Activated CD4-positive, alpha-beta T cell treated with anti-CD3 and anti-CD28 coated beads, Interleukin-2, amount 10 ng/mL, durations not matched to agents 24 days and 14 days (primary cell): ENCODE results near the gene AK2. TPM values are rescaled to one million over a fixed set of nuclear protein-coding genes. Genes with fewer than 3 reads are reported as not detected.
A peak's percentile ranks its signal among the peaks of the same experiment; 100 is the strongest.
"Not testable (repeated sequence)": the region's sequence is repeated elsewhere in the genome, so short reads cannot be mapped to it uniquely, and the experiment has no call there.

Experiments
- DNase-seq: peaks from one replicate; pipeline ENCODE4 v3.0.0; 2022
- H3K27ac Mint-ChIP-seq: one replicate; pipeline ENCODE4 v1.8.0; 2022; ENCODE audit warnings: mild to moderate bottlenecking, mixed read lengths
- H3K27me3 Mint-ChIP-seq: one replicate; pipeline ENCODE4 v1.8.0; 2022; ENCODE audit warnings: mixed read lengths
- H3K36me3 Mint-ChIP-seq: one replicate; pipeline ENCODE4 v1.8.0; 2022; ENCODE audit warnings: low read depth, mild to moderate bottlenecking, mixed read lengths
- H3K4me1 Mint-ChIP-seq: one replicate; pipeline ENCODE4 v1.8.0; 2021; ENCODE audit warnings: mixed read lengths
- H3K4me3 Mint-ChIP-seq: one replicate; pipeline ENCODE4 v1.8.0; 2022; ENCODE audit warnings: mild to moderate bottlenecking, moderate library complexity, mixed read lengths
- H3K9me3 Mint-ChIP-seq: one replicate; pipeline ENCODE4 v1.8.0; 2021; ENCODE audit warnings: mixed read lengths
- intact Hi-C: fragments of 100-400 bp; cut with micrococcal nuclease; formaldehyde crosslinking; loops from one replicate; pipeline ENCODE4 v1.15.1; 2023
- total RNA-seq: library from RNA; stranded (reverse); gene quantifications from 2 replicates; pipeline ENCODE4 v1.2.3, GENCODE V29; 2022

AK2 gene
- total RNA-seq, 1 donor from 2014 or later = 424 TPM

GRCh38 chr1:33066477-33066876 is 29.8 kb upstream of the AK2 start:
- peaks cover 12% of the 10 kb centered on the region for H3K36me3 Mint-ChIP-seq
- DNase-seq, H3K27ac Mint-ChIP-seq, intact Hi-C loops, H3K4me1 Mint-ChIP-seq, H3K4me3 Mint-ChIP-seq: not testable (repeated sequence)
- peaks cover 18% of the 10 kb centered on the region for H3K27me3 Mint-ChIP-seq
- peaks cover 44% of the 10 kb centered on the region for H3K9me3 Mint-ChIP-seq

- Mint-ChIP-seq H3K36me3 (peaks cover 12% of the 10 kb centered on the region), H3K4me3 (no peak overlapping the region), H3K27me3 (peaks cover 12% of the 10 kb centered on the region), H3K27ac (no peak overlapping the region), H3K9me3 (peaks cover 39% of the 10 kb centered on the region), H3K4me1 (no peaks in the 10 kb centered on the region)
- intact Hi-C loops = no loop called here
- DNase-seq = no peak
These were observed 28.6 kb upstream of the AK2 start for GRCh38 chr1:33065301-33065700.

DNA sequence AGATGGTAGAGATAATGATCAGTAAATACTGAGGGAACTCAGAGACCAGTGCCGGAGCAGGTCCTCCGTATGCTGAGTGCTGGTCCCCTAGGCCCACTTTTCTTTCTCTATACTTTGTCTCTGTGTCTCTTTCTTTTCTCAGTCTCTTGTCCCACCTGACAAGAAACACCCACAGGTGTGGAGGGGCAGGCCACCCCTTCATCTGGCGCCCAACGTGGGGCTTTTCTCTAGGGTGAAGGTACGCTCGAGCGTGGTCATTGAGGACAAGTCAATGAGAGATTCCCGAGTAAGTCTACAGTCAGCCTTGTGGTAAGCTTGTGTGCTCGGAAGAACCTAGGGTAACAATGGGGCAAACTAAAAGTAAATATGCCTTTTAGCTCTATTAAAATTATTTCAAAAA is 27.6 kb upstream of the AK2 start:
- peaks cover 12% of the 10 kb centered on the region for H3K36me3 Mint-ChIP-seq
- H3K27me3 Mint-ChIP-seq, intact Hi-C loops, H3K4me1 Mint-ChIP-seq, H3K27ac Mint-ChIP-seq, H3K4me3 Mint-ChIP-seq: not testable (repeated sequence)
- DNase-seq = peak; percentile 64
- peaks cover 39% of the 10 kb centered on the region for H3K9me3 Mint-ChIP-seq

DNA sequence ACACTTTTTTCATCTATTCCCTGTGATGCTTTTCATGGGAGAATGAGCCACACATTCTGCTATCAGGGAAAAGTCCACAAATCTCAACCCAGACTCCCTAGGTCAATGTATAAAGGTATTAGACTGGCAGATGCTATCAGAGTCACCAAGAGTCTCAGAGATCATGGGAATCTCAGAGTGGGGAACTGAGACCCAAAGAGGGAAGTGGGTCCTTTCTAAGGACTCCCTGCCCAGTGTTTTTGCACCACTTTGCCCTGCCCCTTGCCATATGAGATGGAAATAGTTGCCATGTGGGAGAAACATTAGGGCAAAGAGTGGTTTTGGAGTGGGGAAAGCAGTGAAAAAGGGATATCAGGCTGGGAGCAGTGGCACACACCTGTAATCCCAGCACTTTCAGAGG is 25.2 kb upstream of the AK2 start:
- Mint-ChIP-seq H3K9me3 (peaks cover 40% of the 10 kb centered on the region), H3K27ac (no peak overlapping the region), H3K4me1 (no peaks in the 10 kb centered on the region), H3K4me3 (no peak overlapping the region), H3K36me3 (peaks cover 12% of the 10 kb centered on the region), H3K27me3 (peaks cover 3% of the 10 kb centered on the region)
- intact Hi-C loops = no loop called here
- no peak for DNase-seq

DNA sequence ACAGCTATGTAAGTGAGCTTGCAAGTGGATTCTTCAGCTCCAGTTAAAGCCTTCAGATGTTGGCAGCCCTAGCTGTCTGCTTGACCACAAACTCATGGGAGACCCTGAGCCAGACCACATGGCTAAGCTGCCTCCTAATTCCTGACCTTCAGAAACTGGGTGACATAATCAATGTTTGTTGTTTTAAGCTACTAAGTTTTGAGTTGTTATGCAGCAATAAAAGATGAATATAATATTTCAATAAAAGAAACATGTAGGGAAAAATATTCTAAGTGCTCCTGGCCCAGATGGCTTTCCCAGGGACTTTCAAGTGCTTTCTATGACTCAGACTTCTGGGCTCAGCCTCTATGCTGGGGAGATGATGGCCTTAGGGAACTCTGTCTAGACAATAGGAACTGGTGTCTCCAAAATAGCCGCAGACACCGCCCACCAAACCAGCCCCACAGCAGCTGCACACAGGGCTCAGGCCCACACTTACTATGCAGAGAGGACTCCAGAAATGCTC is 23.9 kb upstream of the AK2 start:
- Mint-ChIP-seq H3K4me3 (no peak overlapping the region), H3K9me3 (peaks cover 34% of the 10 kb centered on the region), H3K4me1 (peaks cover under 1% of the 10 kb centered on the region), H3K27ac (no peak overlapping the region), H3K36me3 (peaks cover 12% of the 10 kb centered on the region), H3K27me3 (peaks cover 3% of the 10 kb centered on the region)
- DNase-seq = no peak
- intact Hi-C loops = no loop called here

DNA sequence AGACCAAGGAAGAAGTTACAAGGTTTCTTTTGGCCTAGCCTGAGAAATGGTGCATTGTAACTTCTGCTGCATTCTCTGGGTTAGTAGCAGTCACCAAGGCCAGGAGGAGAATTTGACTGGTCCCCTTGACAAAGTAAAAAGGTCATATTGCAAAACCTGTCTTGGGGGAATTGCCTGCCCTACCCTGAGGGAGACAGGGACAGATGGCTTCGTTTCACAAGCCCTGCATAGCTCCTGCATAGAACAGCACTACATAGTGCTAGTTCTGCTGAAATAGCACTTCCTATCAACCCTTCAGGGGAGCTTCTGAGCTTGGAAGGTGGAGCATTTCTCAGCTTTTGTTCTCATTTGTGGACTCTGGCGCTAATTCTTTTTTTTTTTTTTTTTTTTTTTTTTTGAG is 20.4 kb upstream of the AK2 start:
- H3K4me3 Mint-ChIP-seq = no peak overlapping the region
- H3K27me3 Mint-ChIP-seq = peaks cover 3% of the 10 kb centered on the region
- H3K36me3 Mint-ChIP-seq = peaks cover 2% of the 10 kb centered on the region
- peaks cover 8% of the 10 kb centered on the region for H3K9me3 Mint-ChIP-seq
- DNase-seq = no peak
- H3K27ac Mint-ChIP-seq = no peak overlapping the region
- peaks cover 7% of the 10 kb centered on the region for H3K4me1 Mint-ChIP-seq
- intact Hi-C loops = no loop called here

GRCh38 chr1:33056426-33056825 is 19.7 kb upstream of the AK2 start:
- Mint-ChIP-seq H3K4me3 (no peak overlapping the region), H3K27me3 (peaks cover 3% of the 10 kb centered on the region), H3K4me1 (peaks cover 7% of the 10 kb centered on the region), H3K36me3 (no peaks in the 10 kb centered on the region), H3K9me3 (peaks cover 4% of the 10 kb centered on the region), H3K27ac (no peak overlapping the region)
- no peak for DNase-seq
- intact Hi-C loops = no loop called here

DNA sequence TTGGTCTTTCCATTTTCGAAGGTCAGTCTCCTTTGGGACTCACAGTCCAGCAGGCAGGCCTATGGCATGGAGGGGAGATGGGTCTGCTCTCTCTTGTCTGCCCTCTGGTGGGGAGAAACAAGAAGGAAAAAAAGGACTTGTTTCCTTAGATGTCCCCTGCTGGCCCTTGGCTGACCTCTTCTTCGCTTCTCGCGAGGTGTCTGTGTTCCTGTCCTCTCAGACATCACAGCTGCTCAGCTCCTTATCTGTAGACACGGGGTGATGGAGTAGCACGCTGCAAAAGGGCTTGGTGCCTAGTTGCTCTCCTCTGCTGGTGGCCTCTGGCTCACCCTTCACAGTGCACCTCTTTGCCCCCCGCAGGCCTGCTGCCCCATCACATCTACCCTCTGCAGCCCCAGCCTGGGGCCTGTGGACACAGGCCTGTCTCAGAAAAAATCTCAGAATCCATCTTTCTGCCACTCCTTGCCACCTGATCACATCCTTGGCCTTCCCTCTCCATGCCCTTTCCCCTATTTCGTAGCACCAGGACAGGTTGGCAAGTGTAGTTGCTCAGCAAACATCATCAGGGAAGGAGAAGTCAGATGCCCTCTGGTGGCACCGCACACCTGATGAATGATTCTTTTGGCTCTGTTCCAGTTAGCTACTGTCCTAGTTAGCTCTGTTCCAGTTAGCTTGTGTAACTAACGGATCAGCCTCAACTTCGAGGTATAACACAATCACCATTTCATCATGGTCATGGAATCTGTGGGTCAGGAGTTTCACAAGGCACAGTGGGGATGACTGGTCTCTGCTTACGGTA is 18.7 kb upstream of the AK2 start:
- Mint-ChIP-seq H3K36me3 (peaks cover 2% of the 10 kb centered on the region), H3K27ac (no peak overlapping the region), H3K4me3 (no peak overlapping the region), H3K4me1 (peaks cover 11% of the 10 kb centered on the region), H3K27me3 (peaks cover 4% of the 10 kb centered on the region), H3K9me3 (peaks cover 4% of the 10 kb centered on the region)
- peak; percentile 80 for DNase-seq
- intact Hi-C loops = loop anchor here (1.0 kb wide), 1 partner anchor 122 kb away; no protein-coding TSS in a partner anchor

DNA sequence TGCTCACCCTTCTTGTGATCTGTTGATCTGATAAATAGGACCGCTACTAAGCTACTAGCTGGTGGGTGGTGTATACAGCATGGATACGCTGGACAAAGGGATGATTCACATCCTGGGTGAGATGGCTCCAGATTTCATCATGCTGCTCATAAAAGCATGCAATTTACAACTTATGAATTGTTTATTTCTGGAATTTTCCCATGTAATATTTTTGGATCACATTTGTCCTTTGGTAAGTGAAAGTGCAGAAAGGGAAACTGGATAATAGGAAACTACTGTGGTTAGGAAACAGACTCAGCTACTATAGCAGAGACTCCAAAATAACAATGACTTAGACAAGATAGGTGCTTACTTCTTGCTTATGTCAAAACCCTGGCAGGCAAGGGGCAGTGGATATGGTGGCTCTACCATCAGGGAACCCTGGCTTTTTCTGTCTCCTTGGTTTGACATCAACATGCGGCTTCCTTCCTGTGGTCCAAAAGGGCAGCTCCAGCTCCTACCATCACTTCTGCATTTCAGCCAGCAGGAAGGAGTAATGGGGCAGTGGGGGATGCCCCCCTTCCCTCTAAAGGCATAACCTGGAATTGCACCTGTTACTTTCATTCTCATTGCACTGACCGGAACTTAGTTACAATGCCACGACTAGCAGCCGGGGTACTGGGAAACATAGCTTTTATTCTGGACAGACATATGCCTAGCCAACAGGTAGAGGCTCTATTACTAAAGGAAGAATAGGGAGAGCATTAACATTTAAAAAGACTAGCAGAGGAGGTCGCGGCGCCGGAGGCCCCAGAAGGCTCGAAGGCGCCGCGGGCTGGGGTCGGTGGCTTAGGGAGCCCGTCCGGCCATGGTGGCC is 13.8 kb upstream of the AK2 start:
- H3K27ac Mint-ChIP-seq = no peak overlapping the region
- peaks cover 1% of the 10 kb centered on the region for H3K27me3 Mint-ChIP-seq
- H3K36me3 Mint-ChIP-seq = peaks cover 2% of the 10 kb centered on the region
- DNase-seq = no peak
- H3K9me3 Mint-ChIP-seq = no peaks in the 10 kb centered on the region
- intact Hi-C loops = no loop called here
- no peak overlapping the region for H3K4me3 Mint-ChIP-seq
- H3K4me1 Mint-ChIP-seq = peaks cover 21% of the 10 kb centered on the region

DNA sequence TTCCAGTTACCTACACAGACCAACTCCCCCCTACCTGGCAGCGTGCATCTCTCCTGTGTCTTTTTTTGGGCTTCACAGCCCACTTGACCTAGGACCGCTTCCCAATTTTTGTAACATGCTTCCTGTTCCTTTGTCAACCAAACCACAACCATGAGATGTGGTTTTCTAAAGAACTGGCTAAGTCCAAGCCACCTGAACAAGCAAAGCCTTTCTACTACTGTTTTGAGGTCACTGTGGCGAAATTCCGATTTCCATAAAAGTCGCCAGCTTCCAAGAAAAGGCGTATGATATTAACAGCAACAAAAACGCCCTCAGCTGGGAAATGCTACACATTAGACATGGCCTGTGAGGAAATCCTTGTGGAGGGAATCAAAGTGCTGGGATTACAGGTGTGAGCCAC is 12.7 kb upstream of the AK2 start:
- Mint-ChIP-seq H3K27me3 (peaks cover 1% of the 10 kb centered on the region), H3K9me3 (no peaks in the 10 kb centered on the region), H3K27ac (no peak overlapping the region), H3K36me3 (peaks cover 2% of the 10 kb centered on the region), H3K4me3 (no peak overlapping the region), H3K4me1 (peaks cover 16% of the 10 kb centered on the region)
- intact Hi-C loops = no loop called here
- no peak for DNase-seq

DNA sequence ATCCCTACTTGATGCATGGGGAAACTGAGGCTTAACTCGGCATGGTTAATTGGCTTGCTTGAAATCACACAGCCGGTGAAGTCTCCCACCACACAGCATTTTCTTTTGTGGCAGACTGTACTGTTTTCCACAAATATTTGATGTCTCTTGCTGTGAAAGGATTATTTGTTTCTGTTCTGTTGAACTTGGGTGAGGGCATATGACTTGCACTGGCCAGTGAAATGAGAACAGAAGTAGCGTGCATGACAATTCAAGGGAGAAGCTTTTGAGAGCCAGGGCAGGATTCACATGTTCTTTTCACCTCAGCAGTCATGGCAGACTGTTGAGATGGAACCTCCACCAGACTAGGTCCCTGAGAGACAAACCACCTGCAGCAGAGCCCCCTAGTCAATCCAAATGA is 11.7 kb upstream of the AK2 start:
- Mint-ChIP-seq H3K4me1 (peaks cover 16% of the 10 kb centered on the region), H3K36me3 (peaks cover 2% of the 10 kb centered on the region), H3K4me3 (no peak overlapping the region), H3K27ac (no peak overlapping the region), H3K9me3 (no peaks in the 10 kb centered on the region), H3K27me3 (peaks cover 5% of the 10 kb centered on the region)
- intact Hi-C loops = no loop called here
- no peak for DNase-seq

DNA sequence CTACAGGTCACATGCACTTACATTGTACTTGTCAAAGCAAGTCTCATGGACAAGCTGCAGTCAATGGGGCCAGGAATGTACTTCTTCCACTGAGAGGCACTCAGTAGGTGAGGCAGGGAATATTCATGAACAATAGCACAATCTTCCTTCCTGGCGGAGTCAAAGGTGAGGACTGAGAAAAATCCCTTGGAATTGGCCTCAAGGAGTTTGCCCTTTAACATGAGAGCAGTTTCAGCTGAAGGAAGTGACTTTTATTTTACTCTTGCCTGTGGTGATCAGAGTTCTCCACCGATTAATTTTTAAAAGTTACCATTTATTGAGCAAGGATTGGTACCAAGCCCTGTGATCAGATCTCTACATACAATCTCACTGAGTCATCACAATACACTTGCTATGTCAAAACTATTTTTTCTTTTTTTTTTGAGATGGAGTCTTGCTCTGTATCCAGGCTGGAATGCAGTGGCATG is 11.2 kb upstream of the AK2 start:
- H3K4me3 Mint-ChIP-seq = no peak overlapping the region
- no peak overlapping the region for H3K27ac Mint-ChIP-seq
- no peaks in the 10 kb centered on the region for H3K9me3 Mint-ChIP-seq

DNA sequence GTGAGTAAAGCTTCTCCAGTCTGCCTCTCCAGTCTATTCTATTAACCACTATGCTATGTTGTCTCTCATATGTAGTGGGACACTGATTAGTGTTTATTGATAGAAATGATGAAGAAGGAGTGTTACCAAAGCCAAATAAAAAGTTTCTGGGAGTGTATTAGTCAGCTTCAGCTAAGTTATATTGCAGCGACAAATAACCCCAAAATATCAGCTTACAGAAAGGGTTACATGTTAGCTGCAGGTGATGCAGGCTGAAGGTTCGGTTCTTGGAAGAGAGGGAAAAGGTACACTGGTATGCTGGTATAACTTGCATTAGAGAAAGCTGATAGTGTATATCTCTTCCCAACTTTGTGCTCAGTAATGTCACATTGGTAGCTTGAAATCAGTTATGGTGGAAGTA is 10.6 kb upstream of the AK2 start:
- intact Hi-C loops = no loop called here
- Mint-ChIP-seq H3K36me3 (peaks cover 2% of the 10 kb centered on the region), H3K27ac (no peak overlapping the region), H3K4me1 (peaks cover 16% of the 10 kb centered on the region), H3K4me3 (no peak overlapping the region), H3K9me3 (no peaks in the 10 kb centered on the region), H3K27me3 (peaks cover 5% of the 10 kb centered on the region)
- DNase-seq = no peak

More for the DNA sequence above, 11.2 kb upstream of the AK2 start:
- DNase-seq = no peak
- peaks cover 5% of the 10 kb centered on the region for H3K27me3 Mint-ChIP-seq
- intact Hi-C loops = no loop called here
- peaks cover 16% of the 10 kb centered on the region for H3K4me1 Mint-ChIP-seq
- peaks cover 2% of the 10 kb centered on the region for H3K36me3 Mint-ChIP-seq

- Mint-ChIP-seq H3K27ac (peak overlapping the region; percentile 35), H3K4me1 (peaks cover 16% of the 10 kb centered on the region)
- H3K27me3 Mint-ChIP-seq, intact Hi-C loops, DNase-seq, H3K9me3 Mint-ChIP-seq, H3K36me3 Mint-ChIP-seq, H3K4me3 Mint-ChIP-seq: not testable (repeated sequence)
These were observed 9.6 kb upstream of the AK2 start for GRCh38 chr1:33046234-33046633.
